LoVo (cell line): ENCODE measurements around the gene FBXO3.

Experiments used
- DNase-seq: peaks from one replicate; pipeline ENCODE4 v3.0.0-alpha.2; 2016; ENCODE audit warnings: low spot score

FBXO3 gene

DNA sequence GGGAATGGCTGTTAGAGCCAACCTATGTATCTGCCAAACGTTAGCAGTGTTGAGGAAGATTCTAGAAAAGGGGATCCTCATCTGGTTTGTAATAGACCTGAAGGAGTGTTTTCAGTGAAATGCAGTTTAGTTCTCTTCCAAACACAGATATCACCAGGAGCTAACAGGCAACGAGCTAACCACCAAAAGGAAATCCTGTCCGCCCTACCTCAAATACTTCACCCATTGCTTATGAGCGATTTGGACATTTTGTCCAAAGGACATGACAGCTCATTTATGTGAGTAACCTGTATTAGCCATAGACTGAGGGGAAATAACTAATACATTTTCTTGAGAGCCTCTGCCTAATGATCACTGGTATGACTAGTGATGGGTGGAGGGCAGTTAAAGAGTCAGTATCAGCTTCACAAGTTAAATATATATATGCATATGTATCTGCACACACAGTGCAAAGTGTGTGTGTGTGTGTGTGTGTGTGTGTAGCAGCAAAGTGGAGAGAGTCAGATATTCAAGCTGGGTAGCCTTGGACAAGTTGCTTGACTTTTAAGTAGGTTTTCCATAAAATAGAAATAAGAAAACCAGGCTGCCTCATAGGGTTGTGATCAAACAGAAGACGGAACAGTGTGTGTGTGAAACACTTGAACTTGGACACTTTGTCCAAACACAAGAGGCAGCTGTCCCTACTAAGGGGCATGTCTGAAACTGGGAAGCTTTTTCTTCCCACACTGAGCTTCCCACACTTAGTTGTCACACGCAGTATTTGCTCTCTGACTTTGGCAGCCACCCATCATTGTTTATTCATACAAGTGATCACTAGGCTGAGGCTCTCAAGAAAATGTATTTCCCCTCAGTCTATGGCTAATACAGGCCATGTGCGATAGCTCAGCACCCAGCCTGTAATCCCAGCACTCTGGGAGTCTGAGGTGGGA lies 72.8 kb downstream of the FBXO3 start:
- no peak for DNase-seq

DNA sequence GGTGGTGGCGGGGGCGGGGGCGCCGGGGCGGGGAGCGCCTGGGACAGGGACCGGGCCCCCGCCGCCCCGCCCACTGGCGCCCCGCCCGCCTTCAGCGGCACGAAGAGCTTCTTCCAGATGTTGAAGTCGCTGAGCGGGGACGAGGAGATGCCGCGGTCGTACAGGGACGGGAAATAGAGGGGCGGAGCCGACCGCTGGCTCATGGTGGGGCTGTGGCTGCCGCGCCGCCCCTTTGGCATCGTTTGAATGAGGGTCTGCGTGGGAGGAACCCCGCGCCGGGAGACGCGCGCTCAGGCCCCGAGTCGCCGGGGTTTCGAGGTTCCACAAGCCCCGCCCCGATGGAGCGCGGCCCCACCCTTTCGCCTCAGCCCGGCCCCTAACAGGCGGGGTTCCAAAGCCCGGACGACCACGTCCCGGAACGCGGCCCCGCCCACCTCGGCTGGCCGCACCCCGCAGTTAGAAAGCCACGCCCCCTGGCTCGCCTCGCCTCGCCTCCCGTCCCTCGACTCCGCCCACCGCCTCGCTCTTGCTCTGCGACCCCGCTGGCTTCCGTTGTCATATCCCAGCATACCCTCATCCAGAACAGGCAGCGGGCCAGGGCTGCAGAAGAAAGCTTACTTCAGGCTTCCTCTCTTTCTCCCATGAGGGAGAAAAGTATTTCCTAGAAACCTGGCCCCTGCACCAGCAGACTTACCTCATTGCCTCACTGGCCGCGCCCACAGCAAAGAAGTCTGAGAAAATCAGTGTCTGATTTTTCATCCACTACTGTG lies 73.6 kb downstream of the FBXO3 start, which contains the start of gene C11orf91:
C11orf91 (minus strand) TSS at position 325 of the 770 bp plus-strand sequence; CDS start at position 239, 86 bp downstream.
- peak; percentile 95 for DNase-seq

DNA sequence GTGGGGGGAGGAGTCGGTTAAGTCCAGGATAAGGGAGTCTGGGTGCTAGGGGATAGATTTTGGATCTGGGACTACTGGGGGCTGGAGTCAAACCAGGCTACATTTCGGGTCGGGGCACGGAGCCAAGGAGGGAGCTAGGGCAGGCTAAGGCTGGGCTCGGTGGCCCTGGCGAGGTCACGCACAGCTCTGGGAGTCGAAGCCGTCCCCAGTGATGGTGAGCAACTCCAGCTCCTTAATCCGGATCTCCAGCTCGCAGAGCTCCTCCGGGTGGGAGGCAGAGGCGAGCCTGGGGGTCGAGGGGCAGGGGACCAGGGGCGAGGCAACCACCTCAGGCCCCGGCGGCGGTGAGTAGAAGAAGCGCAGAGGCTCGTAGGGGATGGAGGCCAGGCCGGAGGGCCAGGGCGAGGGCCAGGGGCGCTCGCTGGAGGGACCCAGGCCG lies 74.2 kb downstream of the FBXO3 start:
- DNase-seq = no peak

DNA sequence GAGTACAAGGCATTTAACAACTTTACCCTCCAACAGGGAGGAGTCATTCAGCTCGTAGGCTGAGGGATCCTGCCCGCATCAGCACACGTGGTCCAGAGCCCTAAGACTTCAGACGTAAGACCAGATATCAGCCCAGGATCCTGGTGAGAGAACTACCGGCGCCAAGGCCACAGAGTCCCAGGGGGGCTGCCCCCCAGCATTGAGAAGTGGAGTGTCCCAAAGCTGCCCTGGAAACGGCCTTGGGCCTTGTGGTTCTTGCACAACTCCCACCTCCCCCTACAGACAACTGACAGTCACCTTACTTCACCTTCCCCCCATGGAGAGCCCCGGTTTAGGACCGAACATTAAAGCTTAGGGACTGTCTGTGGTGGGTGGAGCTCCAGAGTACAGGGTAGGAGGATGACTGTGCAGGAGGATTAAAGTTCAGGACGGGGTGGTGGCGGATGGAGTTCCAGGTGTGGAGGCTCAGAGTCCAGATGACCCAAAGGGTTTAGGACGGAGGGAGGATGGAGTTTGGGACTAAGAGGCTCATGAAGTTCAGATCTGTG lies 74.7 kb downstream of the FBXO3 start:
- no peak for DNase-seq

DNA sequence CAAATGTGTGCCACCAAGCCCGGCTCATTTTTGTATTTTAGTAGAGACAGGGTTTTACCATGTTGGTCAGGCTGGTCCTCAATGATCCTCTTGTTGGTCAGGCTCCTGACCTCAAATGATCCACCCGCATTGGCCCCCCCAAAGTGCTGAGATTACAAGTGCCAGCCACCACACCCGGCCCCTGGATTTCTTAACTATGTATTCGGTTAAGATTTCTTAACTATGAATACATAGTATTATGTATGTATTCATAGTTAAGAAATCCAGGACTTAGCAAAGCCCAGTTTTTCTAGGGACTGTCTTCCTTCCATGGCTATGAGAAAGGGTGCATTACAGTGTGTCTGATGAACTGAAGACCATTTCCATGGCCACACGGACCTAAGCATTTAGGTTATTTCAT lies 75.4 kb downstream of the FBXO3 start:
- DNase-seq = no peak

DNA sequence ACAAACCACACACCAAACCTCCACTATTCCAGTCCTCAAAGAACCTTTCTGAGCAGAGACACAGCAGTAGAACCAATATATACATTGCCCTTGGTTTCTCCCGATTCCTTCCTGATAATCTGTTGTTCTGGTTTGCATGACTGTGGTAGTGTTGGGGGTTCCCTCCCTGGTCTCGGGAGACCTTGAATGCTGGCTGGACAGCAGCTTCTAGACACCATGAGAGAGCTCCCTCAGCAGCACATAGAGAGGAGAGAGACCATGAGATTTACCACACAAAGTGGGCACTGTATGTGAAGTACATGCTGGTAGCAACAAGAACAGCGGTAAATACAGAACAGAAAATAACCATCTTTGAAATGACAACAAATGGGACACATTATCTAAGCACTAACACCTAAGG lies 76.3 kb downstream of the FBXO3 start:
- DNase-seq = no peak

DNA sequence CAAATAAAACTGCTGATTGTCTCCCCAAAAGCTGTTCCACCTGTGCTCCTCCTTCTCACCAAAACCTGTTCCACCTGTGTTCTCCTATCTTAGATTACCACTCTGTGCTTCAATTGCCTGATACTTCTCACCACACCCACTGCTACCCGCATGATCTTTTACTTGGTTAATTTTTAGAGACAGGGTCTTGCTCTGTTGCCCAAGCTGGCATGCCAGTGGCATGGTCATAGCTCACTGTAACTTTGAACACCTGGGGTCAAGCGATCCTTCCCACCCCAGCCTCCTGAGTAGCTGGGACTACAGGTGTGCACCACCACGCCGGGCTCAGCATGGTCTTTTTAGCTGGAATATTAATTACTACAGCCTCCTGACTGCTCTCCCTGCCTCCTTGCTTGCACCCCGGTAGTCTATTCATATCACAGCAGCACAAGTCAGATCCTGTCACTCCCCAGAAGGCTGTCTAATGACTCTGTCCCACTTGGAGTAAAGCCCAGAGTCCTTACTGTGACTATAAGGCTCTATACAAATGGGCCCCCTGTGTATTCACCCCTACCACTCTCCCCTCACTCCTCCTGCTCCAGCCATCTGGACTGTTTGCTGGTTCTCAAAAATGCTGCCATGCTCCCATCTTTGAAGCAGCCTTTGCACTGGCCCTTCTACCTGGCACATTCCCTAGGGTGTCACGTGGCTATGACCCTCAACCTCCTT lies 77.2 kb downstream of the FBXO3 start:
- DNase-seq = no peak

DNA sequence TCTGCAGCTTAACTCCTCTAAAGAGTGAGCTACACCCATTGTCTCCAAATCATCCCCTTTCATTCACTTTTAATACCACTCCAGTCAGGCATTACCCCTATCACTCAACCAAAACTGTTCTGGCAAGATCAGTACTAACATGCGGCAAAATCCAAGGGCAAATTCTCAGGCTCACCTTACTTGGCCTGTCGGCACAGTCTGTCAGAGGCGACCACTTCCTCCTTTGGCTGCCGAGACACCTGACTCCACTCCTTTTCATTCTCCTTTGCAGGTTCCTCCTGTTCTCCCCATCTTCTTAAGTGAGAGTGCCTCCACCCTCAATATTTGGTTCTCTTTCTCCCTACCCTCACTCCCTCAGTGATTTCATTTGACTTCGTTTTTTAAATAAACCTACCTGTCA lies 77.9 kb downstream of the FBXO3 start:
- no peak for DNase-seq

DNA sequence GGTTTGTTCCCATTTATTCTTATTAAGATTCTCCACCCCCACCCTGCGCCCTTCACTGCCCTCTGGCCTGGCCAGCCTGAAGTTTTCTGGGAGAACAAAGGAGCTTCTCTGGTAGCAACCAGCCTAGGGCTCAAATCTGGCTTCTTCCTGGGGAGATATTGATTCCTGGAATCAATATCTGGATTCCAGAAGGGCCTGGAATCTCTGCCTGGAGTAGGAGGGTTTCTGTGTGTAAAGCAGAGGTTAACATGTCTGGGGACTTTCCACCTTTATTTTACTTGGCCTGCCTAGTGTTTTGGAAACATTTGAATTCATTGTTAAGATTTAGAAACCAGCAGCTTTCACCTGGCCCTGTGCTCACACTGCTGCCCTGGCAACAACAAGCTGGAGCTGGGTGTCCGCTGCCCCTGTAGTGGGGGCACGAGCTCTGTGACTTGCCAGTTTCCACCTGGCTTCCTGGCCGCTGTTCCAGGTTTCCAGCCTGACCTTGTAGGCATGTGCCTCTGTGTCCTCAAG lies 79.2 kb downstream of the FBXO3 start:
- DNase-seq = no peak

DNA sequence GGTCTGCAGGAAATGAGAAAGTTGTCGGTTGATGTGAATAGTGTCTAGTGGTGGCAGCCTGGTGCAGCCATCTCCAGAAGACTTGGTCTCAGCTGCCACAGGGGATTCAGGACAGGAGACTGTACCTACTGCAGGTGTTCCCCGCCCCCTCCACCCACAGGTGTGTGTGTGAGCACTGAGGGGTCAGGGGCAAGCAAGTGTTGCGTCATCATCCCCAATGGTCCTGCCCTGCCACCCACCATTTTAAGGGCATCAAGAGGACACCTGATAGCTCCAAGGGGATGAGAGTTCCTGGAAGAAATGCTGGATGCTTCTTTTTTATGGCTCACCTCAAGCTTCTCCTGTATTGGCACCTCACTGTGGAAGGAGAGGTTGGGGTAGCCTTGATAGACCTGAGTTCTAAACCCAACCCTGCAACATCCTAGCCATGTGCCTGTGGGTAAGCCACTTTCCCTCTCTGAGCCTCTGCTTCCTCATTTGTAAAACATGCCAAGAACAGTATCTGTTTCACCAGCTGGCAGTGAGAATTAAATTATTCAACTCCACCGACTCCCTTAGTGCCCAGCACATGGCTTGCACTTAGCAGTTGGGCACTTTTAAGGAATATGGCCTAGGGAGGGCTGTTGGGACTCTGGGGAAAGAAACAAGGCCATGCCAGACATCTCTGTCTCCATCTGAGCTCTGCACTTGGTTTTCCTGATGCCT lies 79.8 kb downstream of the FBXO3 start:
- DNase-seq = no peak

DNA sequence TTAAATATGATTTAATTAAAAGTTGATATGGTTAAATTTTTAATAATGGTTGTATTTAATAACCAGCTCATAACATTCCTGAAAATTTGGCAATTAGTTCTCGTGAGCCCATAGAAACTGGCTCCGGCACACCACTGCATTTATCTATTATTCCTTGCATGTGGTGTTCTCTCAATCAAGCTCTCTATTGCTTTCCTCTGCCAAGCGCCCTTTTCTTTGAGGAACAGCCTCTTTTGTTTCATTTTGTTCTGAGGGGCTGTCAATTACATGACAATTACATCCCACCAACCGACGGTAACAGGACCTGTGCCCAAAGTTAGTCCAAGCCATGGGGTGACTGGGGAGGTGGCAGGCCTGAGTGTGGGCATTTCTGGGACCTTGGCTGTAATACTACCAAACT lies 81.8 kb downstream of the FBXO3 start:
- DNase-seq = no peak

DNA sequence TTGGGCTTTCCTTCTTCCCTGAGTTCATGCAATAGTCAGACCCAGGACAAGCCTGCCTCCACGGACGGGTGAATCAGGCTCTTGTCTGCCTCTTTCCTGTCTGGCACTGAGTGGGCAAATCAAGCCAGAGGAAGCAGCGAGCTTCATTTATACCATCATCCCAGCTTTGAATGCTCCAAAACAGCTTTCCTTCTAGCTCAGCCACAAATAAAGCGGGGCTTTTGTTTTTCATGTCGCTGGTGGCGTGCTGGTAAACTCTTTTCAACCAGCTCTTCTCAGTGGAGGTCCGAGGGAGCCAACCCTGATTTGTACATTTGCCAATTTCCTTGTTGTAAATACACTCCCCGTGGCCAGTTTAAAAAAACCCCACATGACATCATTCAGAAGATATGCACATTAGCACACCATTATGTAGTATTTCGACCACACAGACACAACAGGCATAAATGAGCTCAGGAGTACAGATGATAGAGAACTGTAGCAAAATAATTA lies 82.3 kb downstream of the FBXO3 start:
- peak; percentile 96 for DNase-seq

DNA sequence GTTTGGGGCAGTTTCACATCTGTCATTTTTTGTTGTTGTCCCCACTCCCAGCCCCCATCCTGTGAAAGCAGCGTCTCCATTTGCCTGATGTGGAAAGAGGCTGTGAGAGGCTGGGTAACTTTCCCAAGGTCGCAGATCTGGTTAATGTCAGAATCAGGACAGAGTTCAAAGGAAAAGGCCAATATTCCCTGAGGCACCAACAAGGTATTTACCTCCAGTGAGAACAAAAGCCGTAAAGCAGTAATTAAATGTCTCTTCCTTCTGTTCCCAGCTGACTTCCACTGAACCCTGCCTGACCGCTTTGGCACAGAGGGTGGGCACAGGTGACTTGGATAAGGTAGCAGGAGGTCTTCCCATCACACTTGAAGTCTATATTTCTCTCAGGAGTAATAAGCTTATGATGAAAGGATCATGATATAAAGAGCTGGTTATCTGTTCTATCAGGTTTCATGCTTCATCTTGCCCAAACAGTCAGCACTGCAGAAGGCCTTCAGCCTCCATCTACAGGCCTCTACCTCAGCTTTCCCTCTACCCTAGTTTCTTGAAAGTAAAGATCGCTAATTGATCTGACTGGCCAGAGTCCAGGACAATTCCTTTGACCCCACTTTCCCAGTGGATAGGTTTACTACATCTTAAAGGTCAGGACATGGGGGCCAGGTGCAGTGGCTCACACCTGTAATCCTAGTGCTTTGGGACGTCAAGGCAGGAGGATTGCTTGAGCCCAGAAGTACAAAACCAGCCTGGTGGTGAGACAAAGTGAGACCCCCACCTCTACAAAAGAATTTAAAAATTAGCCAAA lies 83.1 kb downstream of the FBXO3 start:
- peak; percentile 74 for DNase-seq
